ENCODE measurements around the gene CELA1.
"Not testable (repeated sequence)": the region's sequence is repeated elsewhere in the genome, so short reads cannot be mapped to it uniquely, and the experiment has no call there.

Gene CELA1

DNA sequence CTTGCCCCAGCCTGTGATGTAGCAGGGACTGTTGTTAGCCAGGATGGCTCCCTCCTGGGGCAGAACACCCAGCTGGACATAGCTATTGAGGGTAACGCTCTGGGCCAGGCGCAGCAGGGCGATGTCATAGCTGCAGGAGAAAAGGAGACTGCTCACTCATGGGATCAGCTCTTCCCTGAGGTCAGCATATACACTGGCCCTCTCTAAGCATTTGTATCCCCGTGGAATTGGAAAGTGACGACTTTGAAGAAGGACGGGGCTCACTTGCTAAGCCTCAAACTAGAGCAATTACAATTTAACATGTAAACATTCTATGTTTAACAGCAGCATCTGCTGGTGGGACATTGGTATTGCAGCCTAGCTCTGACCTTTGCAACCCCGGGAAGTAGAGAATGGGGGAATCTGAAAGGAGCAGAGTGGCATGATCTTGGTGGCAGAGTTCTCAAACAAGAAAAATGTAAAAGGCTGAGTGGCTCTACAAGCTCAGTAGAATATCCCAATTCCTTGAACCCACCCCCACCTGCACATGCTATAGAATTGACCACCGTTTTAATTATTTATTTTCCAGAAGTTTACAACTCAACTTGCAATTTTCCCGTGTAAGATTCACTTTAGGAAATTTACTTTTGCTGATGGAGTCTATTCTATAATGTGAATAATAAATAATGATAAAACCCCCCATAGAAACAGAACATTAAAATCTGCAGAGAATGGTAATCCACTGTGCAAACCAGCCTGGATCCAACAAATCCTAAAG, 5.0 kb downstream of the CELA1 start:
- peak; percentile 86 for DNase-seq

DNA sequence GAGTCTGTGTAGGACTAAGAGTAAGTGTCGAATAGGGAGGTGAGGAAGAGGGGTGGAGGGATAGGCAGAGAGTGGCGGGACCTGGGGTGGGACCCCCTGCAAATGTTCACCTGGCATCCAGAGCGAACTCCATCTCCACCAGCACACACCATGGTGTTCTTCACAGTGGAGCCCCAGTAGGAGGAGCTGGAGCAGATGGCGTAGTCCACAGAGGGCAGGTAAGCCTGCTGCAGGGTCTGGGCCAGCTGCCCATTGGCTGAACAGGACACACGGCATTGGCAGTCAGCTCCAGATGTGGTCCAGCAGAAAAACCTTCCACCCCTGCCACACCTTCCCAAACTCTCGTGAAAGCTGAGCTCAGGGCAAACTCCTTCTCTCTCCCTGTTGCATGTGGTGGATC, 6.7 kb downstream of the CELA1 start:
- DNase-seq = no peak

DNA sequence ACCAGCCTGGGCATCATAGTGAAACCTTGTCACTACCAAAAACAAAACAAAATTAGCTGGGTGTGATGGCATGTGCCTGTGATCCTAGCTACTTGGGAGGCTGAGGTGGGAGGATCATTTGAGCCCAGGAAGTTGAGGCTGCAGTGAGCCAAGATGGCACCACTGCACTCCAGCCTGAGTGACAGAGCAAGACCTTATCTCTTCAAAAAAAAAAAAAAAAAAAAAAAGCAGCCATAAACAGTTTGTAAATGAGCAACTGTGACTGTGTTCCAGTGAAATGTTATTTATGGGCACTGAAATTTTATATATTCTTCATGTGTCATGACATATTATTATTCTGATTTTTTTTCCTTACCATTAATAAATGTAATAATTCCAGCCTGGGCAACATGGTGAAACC, 9.1 kb downstream of the CELA1 start:
- DNase-seq = not testable (repeated sequence)

DNA sequence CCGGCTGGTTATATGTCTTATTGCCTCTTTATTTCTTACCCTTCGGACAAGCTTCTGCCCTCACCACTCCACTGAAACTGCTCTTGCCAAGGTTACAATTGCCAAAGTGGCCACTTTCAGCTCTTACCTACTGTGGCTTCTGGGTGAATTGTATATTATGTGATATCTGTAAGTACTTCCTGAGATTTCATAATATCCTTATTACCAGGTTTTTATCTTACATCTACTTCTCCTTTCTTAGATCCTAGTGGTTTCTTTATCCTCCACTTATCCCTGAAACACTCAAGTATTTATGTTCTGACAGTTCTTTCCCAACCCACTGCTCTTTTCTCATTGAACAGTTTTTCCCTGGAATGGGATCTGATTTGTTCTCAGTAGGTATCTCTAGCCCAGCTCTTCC, 10.5 kb downstream of the CELA1 start:
- no peak for DNase-seq

DNA sequence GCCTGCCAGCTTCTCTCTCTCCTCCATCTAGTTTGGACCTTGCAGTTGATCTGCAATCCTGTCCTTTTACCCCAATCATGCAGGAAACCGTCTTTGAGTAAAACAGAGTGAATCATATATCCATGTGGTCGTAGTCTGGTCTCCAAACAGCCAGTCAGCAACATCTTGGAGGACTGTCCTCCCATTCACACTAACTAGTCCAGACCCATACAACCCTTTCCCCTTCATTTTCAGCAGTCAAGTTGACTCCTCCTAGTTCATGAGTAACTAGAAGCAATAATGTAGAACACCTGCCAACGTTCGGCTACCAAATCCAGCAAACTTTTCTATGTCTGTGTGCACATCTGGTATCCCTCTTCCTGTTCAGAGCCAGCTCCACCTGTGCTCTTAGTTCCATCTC, 11.7 kb downstream of the CELA1 start:
- no peak for DNase-seq

DNA sequence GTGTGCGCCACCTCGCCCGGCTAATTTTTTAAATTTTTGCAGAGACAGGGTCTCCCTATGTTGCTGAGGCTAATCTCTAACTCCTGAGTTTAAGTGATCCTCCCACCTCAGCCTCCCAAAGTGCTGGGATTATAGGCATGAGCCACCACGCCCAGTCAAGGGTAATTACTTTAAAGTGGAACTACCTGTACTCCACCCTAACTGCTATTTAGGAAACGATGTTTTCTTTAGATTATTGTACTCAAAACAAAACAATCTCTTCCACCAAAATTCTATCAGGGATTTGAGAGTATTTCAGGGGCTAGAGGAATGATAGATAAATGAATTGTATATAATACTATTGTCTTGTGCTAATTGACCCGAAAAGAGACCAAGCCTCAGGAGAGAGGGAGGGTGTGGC, 12.9 kb downstream of the CELA1 start:
- no peak for DNase-seq

DNA sequence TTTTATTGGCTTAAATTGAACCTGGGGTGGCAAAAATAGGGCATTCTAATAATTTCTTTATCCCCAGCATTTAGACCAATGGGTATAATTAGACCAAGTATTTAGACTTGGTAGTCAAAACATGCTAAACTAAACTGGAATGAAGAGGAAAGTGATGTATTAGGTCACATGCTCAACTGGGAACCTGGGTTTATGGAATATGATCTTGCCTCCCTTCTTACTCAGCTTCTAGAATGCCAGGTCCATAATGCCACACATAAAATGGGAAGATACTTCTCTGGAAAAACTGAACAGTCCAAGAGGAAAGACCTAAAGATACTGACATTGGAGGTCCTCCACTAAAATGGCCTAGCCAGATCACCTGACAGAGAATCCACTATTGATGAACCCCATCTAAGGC, 16.3 kb downstream of the CELA1 start:
- no peak for DNase-seq

DNA sequence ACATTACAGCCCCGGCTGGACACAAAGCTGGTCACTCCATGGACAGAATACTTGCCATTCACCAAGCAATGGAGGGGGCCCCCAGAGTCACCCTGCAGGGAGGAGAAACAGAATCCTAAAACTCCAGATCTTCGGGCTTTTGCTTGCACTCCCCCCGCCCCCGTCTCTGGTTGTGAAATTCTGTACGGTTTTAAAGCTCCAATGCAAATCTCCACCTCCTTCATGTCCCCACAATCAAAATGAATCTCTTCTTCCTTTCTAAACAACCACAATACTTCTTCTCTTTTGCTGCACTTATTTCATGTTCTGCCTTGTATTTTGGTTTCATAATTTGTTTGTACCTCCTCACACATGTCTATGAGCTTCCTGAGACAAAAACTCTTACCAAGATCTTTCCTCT, 16.7 kb downstream of the CELA1 start:
- DNase-seq = no peak

DNA sequence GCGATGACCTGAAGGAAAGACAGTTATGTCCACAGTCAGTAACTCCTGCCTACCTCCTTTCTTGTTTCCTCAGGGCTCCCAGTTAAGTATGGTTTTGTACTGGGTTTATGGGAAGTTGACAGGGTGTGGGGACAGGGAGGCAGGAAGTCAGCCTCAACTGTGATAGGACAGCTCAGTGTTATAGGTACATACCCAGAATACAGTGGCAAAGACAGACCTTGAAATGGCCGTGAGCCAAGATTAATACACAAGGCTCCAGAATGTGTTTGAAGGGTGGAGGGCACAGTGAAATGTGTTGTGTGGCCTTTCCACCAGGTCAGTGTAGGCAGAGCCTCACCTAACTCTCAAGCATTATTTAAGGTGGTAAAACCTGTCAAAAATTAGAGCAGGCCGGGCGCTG, 17.9 kb downstream of the CELA1 start:
- DNase-seq = no peak

DNA sequence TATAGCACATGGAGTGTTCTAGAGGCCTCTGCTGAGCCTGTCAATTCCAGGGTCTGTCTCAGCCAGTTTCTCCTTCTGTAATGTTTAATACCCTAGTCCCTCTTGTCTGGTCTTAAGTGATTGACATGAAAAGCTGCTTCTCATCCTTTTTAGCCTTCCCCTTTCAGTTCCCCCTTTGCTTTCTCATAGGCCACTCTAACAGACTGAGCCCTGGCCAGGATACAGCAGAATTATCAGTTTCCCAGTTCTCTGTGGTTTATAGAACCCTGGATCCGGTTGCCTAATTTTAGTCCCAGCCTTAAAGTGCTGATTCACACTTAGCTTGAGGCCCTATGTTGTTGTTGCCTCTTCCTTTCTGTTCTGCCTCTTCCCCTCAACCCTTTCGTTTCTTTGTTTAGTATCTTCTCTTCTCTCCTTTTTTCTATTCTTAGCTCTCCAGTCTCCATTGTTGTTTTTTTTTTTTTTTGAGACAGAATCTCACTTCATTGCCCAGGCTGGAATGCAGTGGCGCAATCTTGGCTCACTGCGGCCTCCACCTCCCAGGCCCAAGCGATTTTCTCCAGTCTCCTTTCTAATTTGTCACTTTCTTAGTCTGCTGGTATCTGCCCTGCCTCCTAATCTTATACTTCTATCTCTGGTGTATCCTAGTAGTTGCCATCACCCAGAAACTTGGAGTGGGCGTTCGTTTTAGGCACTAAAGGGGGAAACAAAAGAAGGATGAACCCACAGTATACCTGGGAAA, 19.6 kb downstream of the CELA1 start:
- no peak for DNase-seq

DNA sequence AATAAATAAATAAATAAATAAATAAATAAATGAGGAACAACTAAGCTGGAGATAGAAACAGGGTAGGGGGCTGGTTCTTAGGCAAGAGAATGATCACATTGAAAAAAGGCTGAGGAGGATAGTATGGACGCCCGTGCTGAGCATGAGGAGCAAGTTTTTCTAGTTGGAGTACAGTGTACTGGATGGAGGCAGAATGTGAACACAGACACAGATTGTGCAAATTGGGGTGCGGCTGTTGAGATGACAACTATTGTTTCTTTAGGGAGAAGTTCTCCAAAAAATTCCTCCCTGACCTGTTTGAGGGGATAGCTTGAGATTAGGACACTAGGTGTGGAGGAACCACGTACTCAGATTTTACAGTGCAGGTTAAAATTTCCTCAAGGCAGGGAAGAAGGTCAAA, 21.5 kb downstream of the CELA1 start:
- no peak for DNase-seq

DNA sequence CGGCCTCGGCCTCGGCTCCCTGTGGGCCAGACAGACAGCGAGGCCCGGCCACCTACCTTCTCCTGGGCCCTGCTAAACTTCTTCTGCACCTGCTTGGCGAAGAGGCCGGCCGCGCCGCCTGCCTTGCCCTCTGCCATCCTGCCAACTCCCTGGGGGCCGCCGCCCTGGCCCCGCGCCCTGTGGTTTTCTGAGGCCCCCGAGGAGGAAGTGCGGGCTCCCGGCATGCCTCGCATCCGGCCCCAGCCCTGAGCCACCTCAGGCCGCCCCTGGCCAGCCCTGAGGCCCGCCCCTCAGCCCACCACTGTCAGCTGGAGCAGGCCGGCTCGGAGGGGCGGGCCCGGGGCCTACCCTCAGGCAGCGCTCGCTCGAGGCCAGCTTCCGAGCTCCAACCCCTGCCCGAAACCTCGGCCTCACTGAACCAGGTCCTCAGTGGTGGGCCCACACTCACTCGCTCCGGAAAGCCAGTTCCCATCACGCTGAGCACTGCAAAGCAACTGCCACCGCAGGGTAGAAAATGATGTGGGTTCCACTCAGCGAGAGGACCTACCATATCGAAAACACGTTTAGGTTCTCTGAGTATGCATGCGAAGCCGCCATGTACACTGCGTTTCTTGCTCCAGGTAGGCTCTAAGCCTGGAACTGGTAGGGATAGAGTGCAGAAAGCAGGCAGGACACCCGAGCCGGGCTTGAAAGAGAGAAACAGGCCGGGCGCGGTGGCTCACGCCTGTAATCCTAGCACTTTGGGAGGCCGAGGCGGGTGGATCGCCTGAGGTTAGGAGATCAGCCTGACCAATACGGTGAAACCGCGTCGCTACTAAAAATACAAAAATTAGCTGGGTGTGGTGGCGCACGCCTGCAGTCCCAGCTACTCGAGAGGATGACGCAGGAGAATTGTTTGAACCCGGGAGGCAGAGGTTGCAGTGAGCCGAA, 22.2 kb downstream of the CELA1 start, which contains the start of gene BIN2:
BIN2 (minus strand) TSS at position 209 of the 930 bp plus-strand sequence; CDS start at position 137, 72 bp downstream.
- peak; percentile 89 for DNase-seq

DNA sequence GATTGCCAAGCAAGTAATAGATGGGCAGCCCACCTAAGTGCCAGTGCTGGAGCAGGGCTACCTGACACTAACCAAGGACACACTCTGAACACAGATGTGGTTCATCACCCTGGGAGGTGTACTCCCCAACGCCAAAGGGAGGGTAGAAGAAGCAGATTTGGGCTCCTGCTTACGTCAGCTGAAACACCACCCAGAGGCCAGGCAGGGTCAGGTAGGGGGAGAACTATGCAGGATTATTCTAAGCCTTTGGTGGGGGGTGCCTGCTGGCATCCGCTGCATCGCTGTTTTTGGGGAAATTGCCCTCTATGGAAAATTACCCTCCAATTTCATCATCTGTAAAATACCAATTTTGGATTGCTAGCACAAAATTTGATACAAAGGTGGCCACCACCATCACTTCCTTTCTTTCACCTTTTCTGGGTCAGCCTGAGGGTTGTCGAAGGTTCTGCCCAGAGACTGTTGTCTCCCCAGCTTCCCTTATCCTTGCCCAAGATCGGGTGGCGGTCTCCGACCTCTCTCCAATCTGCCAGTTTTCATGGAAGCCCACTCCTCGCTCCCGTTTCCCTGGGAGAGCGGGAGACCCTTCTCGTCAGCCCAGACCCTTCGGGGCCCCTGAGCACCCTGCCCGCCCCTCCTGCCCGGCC, 23.0 kb downstream of the CELA1 start:
- DNase-seq = peak; percentile 81

DNA sequence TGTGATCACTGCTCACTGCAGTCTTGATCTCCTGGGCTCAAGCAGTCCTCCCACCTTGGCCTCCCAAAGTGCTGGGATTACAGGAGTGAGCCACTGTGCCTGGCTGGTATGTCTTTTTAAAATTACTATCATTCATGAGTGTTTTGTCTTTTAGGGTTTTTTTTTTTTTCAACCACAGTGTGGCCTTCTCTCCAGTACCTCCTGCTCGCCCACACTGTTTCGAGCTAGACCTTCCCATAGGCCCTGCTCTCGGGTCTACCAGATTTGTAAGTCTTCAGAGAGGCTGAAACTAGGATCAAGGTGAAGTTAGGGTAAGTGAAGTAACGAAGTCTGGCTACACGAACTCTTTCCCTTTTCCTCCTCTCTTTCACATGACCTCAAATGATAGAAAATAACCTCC, 24.0 kb downstream of the CELA1 start:
- DNase-seq = peak; percentile 70

DNA sequence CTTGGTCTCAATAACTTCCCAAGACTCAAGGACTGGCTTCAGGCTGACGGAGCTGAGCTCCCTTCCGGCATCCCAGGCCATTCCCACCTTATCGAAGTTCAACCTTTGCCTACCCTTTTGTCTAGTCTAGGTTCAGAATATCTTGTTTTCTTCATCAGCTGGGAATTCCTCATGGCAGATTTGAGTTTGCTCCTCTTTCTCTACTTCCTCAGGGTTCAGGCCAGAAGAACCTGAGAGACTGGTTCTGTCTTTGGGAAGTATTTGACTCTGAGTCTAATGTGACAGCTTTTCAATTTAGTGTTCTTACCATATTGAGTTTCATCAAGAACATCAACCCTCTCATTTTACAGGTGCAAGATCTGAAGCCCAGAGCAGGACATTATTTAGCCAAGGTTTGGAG, 24.6 kb downstream of the CELA1 start:
- DNase-seq = no peak

DNA sequence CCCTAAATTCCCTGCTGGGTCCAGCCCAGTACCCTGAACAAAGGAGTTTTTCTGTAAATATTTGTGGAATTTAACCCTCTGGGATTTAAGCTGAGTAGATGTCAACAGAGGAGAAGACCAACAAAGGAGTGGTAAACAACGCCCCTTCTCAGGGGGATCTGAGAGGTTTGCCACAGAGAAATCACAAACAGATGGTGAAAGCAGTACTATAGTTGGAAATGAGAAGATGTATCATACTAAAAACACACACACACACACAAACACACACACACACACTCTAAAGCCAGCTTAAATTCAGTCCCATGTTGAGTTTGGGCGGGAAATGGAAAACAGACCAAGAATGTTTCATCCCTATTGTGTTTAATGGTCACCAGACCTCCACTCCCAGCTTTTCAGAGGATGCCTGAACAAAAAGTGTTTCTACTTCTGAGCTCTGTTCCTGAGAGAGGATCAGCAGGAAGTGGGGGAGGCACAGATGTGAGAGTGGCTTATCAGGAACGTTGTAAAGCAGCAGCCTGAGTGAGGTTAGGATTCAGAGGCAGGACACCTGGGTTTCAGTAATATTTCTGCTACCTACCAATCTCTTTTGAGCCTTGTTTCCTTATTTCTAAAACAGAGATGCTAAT, 25.7 kb downstream of the CELA1 start:
- peak; percentile 68 for DNase-seq

DNA sequence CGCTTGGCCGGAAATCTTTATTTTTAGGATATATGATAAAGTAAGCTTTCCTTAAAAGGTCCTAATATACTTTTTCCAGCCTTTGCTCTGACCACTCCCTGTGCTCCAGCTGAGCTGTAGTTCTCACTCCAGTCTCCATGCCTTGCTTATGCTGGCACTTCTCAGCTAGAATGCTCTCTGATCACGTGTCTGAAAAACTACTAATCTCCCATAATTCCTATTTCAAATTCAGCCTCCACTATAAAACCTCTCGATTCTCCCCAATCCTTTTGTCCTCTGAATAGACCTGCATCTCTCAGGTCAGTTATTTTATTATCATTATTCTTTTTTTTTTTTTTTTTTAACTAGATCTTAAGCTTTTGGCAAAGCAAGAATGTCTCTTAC, 26.2 kb downstream of the CELA1 start:
- DNase-seq = no peak

DNA sequence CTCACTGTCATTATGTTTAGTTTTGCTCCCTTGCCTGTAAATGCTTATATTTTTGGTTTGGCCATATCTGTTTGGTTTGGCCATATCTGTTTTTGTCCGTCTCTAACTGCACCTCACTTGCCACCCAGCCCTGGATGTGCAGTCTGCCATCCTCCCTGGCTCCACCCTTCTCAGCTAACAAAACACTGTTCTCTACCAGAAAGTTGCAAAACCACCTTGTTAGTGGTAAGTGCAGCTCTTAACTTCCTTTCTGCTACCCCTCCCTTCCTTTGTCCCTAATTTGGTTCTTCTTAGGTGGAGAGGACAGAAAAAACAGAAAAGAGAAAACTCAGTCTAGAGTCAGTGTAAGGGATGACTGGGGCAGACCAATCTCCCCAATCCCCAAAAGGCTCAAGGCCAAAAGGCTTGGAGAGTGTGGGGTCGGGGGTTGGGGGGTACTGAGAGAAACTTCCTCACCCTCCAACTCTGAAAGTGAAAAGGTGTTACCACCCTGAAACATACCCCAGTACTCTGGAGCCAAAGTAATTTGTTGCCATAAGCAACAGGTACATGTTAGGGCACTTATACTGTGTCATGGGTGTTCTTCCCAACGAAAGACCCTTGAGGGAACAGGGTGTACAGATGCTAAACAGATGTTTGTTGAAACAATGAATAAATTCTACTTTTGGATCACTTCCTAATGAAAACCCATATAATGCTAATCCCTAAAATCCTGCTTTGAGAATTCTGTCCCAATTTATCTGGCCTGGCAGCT, 27.5 kb downstream of the CELA1 start:
- DNase-seq = peak; percentile 67

DNA sequence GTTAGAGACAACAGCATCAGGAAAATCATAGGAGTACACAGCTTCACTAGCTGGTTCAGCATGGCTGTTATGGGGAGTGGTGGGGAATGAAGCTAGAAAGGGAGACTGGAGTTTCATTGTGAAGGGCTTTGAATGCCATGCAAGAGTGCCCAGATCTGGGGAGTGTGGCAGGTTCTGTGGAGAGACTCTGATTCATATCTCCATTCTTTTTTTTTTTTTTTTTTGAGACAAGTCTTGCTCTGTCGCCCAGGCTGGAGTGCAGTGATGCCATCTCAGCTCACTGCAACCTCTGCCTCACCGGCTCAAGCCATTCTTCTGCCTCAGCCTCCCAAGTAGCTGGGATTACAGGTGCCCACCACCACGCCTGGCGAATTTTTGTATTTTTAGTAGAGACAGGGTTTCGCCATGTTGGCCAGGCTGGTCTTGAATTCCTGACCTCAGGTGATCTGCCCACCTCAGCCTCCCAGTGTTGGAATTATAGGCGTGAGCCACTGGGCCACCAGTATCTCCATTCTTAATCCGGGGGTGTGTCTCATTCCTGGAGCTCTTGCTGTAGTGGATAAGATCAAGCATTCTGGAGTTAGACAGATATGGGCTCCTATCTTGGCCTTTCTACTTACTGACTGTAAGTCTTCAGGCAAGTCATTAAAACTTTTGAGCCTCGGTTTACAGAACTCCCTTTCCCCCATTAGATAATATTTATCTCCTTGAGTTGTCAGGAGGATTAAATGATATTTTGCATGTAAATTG, 28.2 kb downstream of the CELA1 start:
- DNase-seq = peak; percentile 65

DNA sequence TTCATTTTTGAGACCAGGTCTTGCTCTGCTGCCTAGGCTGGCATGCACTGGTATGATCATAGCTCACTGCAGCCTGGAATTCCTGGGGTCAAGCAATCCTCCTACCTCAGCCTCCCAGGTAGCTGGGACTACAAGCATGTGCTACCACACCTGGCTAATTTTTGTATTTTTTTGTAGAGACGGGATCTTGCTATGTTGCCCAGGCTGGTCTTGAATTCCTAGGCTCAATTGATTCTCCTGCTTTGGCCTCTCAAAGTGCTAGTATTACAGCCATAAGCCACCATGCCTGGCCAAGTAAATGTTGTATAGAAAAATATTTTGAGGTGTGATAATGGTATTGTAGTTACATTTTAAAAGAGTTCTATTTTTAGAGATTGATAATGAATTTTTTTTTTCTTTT, 35.1 kb downstream of the CELA1 start:
- DNase-seq = no peak
